Measurements from ENCODE around the gene PNMA8C. TPM values are rescaled to one million over a fixed set of nuclear protein-coding genes. Genes with fewer than 3 reads are reported as not detected.

PNMA8C gene
- total and polyA plus RNA-seq, 2 experiments from 2014 or later, result 0.44 to 2.3 TPM

GRCh38 chr19:46461537-46461936, 32.8 kb upstream of the PNMA8C start (continued):
- TF ChIP-seq ZNF462 (CRISPR knock-in tag; IDR thresholded peaks at IDR 0.05), result no peak
- TF ChIP-seq ZNF331 (CRISPR knock-in tag; IDR thresholded peaks at IDR 0.05; ENCODE audit: low read depth), result no peak
- no peak for TF ChIP-seq STAT1 (IDR thresholded peaks at IDR 0.05; ENCODE audit: unreplicated experiment)
- TF ChIP-seq EZH2phosphoT487 (IDR thresholded peaks at IDR 0.05; ENCODE audit: unreplicated experiment), result no peak
- no peak for TF ChIP-seq CTCF (conservative IDR thresholded peaks at IDR 0.05; ENCODE audit: low read depth in 2 of 2)
- no peak for TF ChIP-seq EZH2 (IDR thresholded peaks at IDR 0.05; ENCODE audit: low read depth, unreplicated experiment)

GRCh38 chr19:46460981-46461380, 32.2 kb upstream of the PNMA8C start:
- H4K20me1 ChIP-seq (replicated peaks; ENCODE audit: insufficient read depth), result no peaks in the 10 kb centered on the region
- H3K27ac Mint-ChIP-seq, result no peak overlapping the region
- no peaks in the 10 kb centered on the region for H3K4me1 Mint-ChIP-seq
- no peaks in the 10 kb centered on the region for H3K36me3 Mint-ChIP-seq (ENCODE audit: low read depth)
- H3K9me3 Mint-ChIP-seq, result no peaks in the 10 kb centered on the region
- no peak overlapping the region for H3K4me3 ChIP-seq
- no peak overlapping the region for H2AFZ ChIP-seq
- H3K4me1 ChIP-seq (ENCODE audit: insufficient read depth), result no peaks in the 10 kb centered on the region
- TF ChIP-seq ETS1 (IDR thresholded peaks at IDR 0.05) (no peak), EZH2phosphoT487 (IDR thresholded peaks at IDR 0.05; ENCODE audit: unreplicated experiment) (no peak), NANOG (IDR thresholded peaks at IDR 0.05; ENCODE audit: borderline replicate concordance) (no peak), EZH2 (IDR thresholded peaks at IDR 0.05; ENCODE audit: low read depth, unreplicated experiment) (no peak), REST (IDR thresholded peaks at IDR 0.05; ENCODE audit: unreplicated experiment) (no peak)
- ATAC-seq, result no peak
- peaks cover 6% of the 10 kb centered on the region for H3K27me3 Mint-ChIP-seq (ENCODE audit: insufficient read depth, low read depth, poor library complexity)
- no peak overlapping the region for H3K4me2 ChIP-seq
- H3K79me2 ChIP-seq (replicated peaks; ENCODE audit: insufficient read depth), result no peaks in the 10 kb centered on the region
- no peak overlapping the region for H3K4me3 Mint-ChIP-seq
- no peaks in the 10 kb centered on the region for H3K9me2 ChIP-seq (ENCODE audit: insufficient read depth)
- no peaks in the 10 kb centered on the region for H3F3A ChIP-seq (replicated peaks; ENCODE audit: low read depth)
- no peak for DNase-seq (ENCODE audit: low spot score)
- H3K27ac ChIP-seq (ENCODE audit: low read depth), result no peak overlapping the region
- H3K27me3 ChIP-seq (ENCODE audit: insufficient read depth), result no peaks in the 10 kb centered on the region
- no peaks in the 10 kb centered on the region for H3K36me3 ChIP-seq (ENCODE audit: insufficient read depth)
